C1 segment of cervical spinal cord (tissue), 14 donors: Measurements from ENCODE around the gene CKMT1A.

ENCODE experiments used
- DNase-seq, 14 donors: peaks; one replicate each; lab custom pipeline; 2025; lab: John Stamatoyannopoulos, UW

Gene CKMT1A

GRCh38 chr15:43748376-43748775 lies 54.7 kb downstream of the CKMT1A start:
- no peak for DNase-seq
